Activated naive CD8-positive, alpha-beta T cell treated with anti-CD3 and anti-CD28 coated beads, Interleukin-2, amount 50 U/mL, for 24 hours (primary cell): ENCODE data around the gene TPPP2.
"Not testable (repeated sequence)": the region's sequence is repeated elsewhere in the genome, so short reads cannot be mapped to it uniquely, and the experiment has no call there.

Experiments
- ATAC-seq: fragments of 150-1000 bp; cut with Tn5 transposase; one replicate; pipeline ENCODE4 v1.10.0; 2021
- DNase-seq: peaks from one replicate; pipeline ENCODE4 v3.0.0; 2021
- H3K27ac Mint-ChIP-seq: one replicate; pipeline ENCODE4 v1.8.0; 2021; ENCODE audit warnings: mild to moderate bottlenecking, mixed read lengths
- H3K27me3 Mint-ChIP-seq: one replicate; pipeline ENCODE4 v1.8.0; 2021; ENCODE audit warnings: mixed read lengths
- H3K36me3 Mint-ChIP-seq: one replicate; pipeline ENCODE4 v1.8.0; 2021; ENCODE audit warnings: low read depth, mixed read lengths
- H3K4me1 Mint-ChIP-seq: one replicate; pipeline ENCODE4 v1.8.0; 2021; ENCODE audit warnings: mixed read lengths
- H3K4me3 Mint-ChIP-seq: one replicate; pipeline ENCODE4 v1.8.0; 2021; ENCODE audit warnings: mild to moderate bottlenecking, moderate library complexity, mixed read lengths
- H3K9me3 Mint-ChIP-seq: one replicate; pipeline ENCODE4 v1.8.0; 2021; ENCODE audit warnings: mixed read lengths

TPPP2 gene

GRCh38 chr14:21029917-21030316, at the start of gene TPPP2:
Gene TPPP2, plus strand, starts transcription at chr14:21030217. Its CDS starts 365 bp downstream, at chr14:21030582.
- ATAC-seq (no peak), DNase-seq (no peak)
- no peaks in the 10 kb centered on the region for H3K27me3 Mint-ChIP-seq
- H3K36me3 Mint-ChIP-seq: no peaks in the 10 kb centered on the region
- H3K9me3 Mint-ChIP-seq: no peaks in the 10 kb centered on the region
- no peak within 1 kb of the TSS for H3K4me3 Mint-ChIP-seq
- no peaks in the 10 kb centered on the region for H3K4me1 Mint-ChIP-seq
- H3K27ac Mint-ChIP-seq: no peak within 1 kb of the TSS

GRCh38 chr14:20980906-20981305, 49.1 kb upstream of the TPPP2 start:
- H3K27ac Mint-ChIP-seq: no peak overlapping the region
- H3K27me3 Mint-ChIP-seq: peaks cover 12% of the 10 kb centered on the region
- no peak overlapping the region for H3K4me3 Mint-ChIP-seq
- no peaks in the 10 kb centered on the region for H3K9me3 Mint-ChIP-seq
- no peak for ATAC-seq
- peaks cover 1% of the 10 kb centered on the region for H3K4me1 Mint-ChIP-seq
- no peak for DNase-seq
- no peaks in the 10 kb centered on the region for H3K36me3 Mint-ChIP-seq

- no peaks in the 10 kb centered on the region for H3K36me3 Mint-ChIP-seq
- no peak overlapping the region for H3K27ac Mint-ChIP-seq
- H3K27me3 Mint-ChIP-seq: peaks cover 12% of the 10 kb centered on the region
- ATAC-seq (no peak), DNase-seq (no peak)
- H3K4me3 Mint-ChIP-seq: no peak overlapping the region
- H3K9me3 Mint-ChIP-seq: no peaks in the 10 kb centered on the region
- peaks cover 1% of the 10 kb centered on the region for H3K4me1 Mint-ChIP-seq
Measured at GRCh38 chr14:20982646-20983369, 47.2 kb upstream of the TPPP2 start.

GRCh38 chr14:20985650-20986049, 44.4 kb upstream of the TPPP2 start:
- H3K4me3 Mint-ChIP-seq, H3K36me3 Mint-ChIP-seq, H3K27me3 Mint-ChIP-seq, H3K27ac Mint-ChIP-seq, DNase-seq, H3K9me3 Mint-ChIP-seq, ATAC-seq: not testable (repeated sequence)
- H3K4me1 Mint-ChIP-seq: peaks cover 11% of the 10 kb centered on the region

GRCh38 chr14:20986811-20987210, 43.2 kb upstream of the TPPP2 start:
- no peak overlapping the region for H3K27ac Mint-ChIP-seq
- DNase-seq: no peak
- no peak overlapping the region for H3K4me3 Mint-ChIP-seq
- H3K9me3 Mint-ChIP-seq: no peaks in the 10 kb centered on the region
- peaks cover 9% of the 10 kb centered on the region for H3K36me3 Mint-ChIP-seq
- no peak for ATAC-seq
- H3K4me1 Mint-ChIP-seq: peaks cover 19% of the 10 kb centered on the region
- H3K27me3 Mint-ChIP-seq: peaks cover 2% of the 10 kb centered on the region

GRCh38 chr14:20988717-20989470, 41.1 kb upstream of the TPPP2 start:
- H3K4me1 Mint-ChIP-seq: peaks cover 22% of the 10 kb centered on the region
- no peak for DNase-seq
- no peaks in the 10 kb centered on the region for H3K9me3 Mint-ChIP-seq
- no peak for ATAC-seq
- H3K27ac Mint-ChIP-seq: no peak overlapping the region
- H3K27me3 Mint-ChIP-seq: no peaks in the 10 kb centered on the region
- H3K4me3 Mint-ChIP-seq: peak overlapping the region; percentile 93
- H3K36me3 Mint-ChIP-seq: peaks cover 25% of the 10 kb centered on the region

- DNase-seq (no peak), ATAC-seq (no peak)
- peak overlapping the region; percentile 93 for H3K4me3 Mint-ChIP-seq
- H3K4me1 Mint-ChIP-seq: peaks cover 22% of the 10 kb centered on the region
- no peaks in the 10 kb centered on the region for H3K27me3 Mint-ChIP-seq
- H3K9me3 Mint-ChIP-seq: no peaks in the 10 kb centered on the region
- peaks cover 28% of the 10 kb centered on the region for H3K36me3 Mint-ChIP-seq
- H3K27ac Mint-ChIP-seq: peak overlapping the region; percentile 92
Measured at GRCh38 chr14:20989471-20989786, 40.6 kb upstream of the TPPP2 start.

- Mint-ChIP-seq H3K4me1 (peaks cover 22% of the 10 kb centered on the region), H3K27me3 (no peaks in the 10 kb centered on the region), H3K9me3 (no peaks in the 10 kb centered on the region), H3K27ac (peak within 1 kb of the TSS; percentile 92), H3K36me3 (peaks cover 34% of the 10 kb centered on the region), H3K4me3 (peak within 1 kb of the TSS; percentile 93)
- peak; percentile 86 for DNase-seq
- ATAC-seq: peak; percentile 98
Measured at GRCh38 chr14:20989787-20990600, 40.0 kb upstream of the TPPP2 start, which contains the start of gene METTL17. Gene METTL17, plus strand, starts transcription at chr14:20989980. Its CDS starts 23 bp downstream, at chr14:20990003.

- Mint-ChIP-seq H3K9me3 (no peaks in the 10 kb centered on the region), H3K4me3 (no peak overlapping the region), H3K36me3 (peaks cover 45% of the 10 kb centered on the region), H3K4me1 (peaks cover 7% of the 10 kb centered on the region), H3K27me3 (no peaks in the 10 kb centered on the region), H3K27ac (no peak overlapping the region)
- no peak for ATAC-seq
- DNase-seq: no peak
Measured at GRCh38 chr14:20996521-20996920, 33.5 kb upstream of the TPPP2 start.

- peaks cover 40% of the 10 kb centered on the region for H3K36me3 Mint-ChIP-seq
- no peaks in the 10 kb centered on the region for H3K9me3 Mint-ChIP-seq
- DNase-seq: no peak
- peaks cover under 1% of the 10 kb centered on the region for H3K4me1 Mint-ChIP-seq
- no peak overlapping the region for H3K27ac Mint-ChIP-seq
- no peak overlapping the region for H3K4me3 Mint-ChIP-seq
- H3K27me3 Mint-ChIP-seq: no peaks in the 10 kb centered on the region
- no peak for ATAC-seq
Measured at GRCh38 chr14:20997115-20997514, 32.9 kb upstream of the TPPP2 start.

- H3K27ac Mint-ChIP-seq: no peak overlapping the region
- H3K4me1 Mint-ChIP-seq: no peaks in the 10 kb centered on the region
- H3K4me3 Mint-ChIP-seq: no peak overlapping the region
- H3K9me3 Mint-ChIP-seq: no peaks in the 10 kb centered on the region
- H3K27me3 Mint-ChIP-seq: no peaks in the 10 kb centered on the region
- DNase-seq (no peak), ATAC-seq (no peak)
- peaks cover 37% of the 10 kb centered on the region for H3K36me3 Mint-ChIP-seq
Measured at GRCh38 chr14:20997564-20997963, 32.5 kb upstream of the TPPP2 start.

GRCh38 chr14:20998139-20998538, 31.9 kb upstream of the TPPP2 start:
- H3K9me3 Mint-ChIP-seq: no peaks in the 10 kb centered on the region
- no peaks in the 10 kb centered on the region for H3K4me1 Mint-ChIP-seq
- H3K27me3 Mint-ChIP-seq: no peaks in the 10 kb centered on the region
- H3K27ac Mint-ChIP-seq: no peak overlapping the region
- ATAC-seq: no peak
- peaks cover 33% of the 10 kb centered on the region for H3K36me3 Mint-ChIP-seq
- no peak overlapping the region for H3K4me3 Mint-ChIP-seq
- DNase-seq: no peak

GRCh38 chr14:20998674-20999366, 31.2 kb upstream of the TPPP2 start, which contains the start of gene SLC39A2:
Gene SLC39A2, plus strand, starts transcription at chr14:20999293. Its CDS starts 154 bp downstream, at chr14:20999447.
- Mint-ChIP-seq H3K27ac (no peak within 1 kb of the TSS), H3K9me3 (no peaks in the 10 kb centered on the region), H3K36me3 (peaks cover 28% of the 10 kb centered on the region), H3K4me3 (no peak within 1 kb of the TSS), H3K4me1 (no peaks in the 10 kb centered on the region), H3K27me3 (no peaks in the 10 kb centered on the region)
- no peak for ATAC-seq
- DNase-seq: no peak

GRCh38 chr14:20999591-20999990, 30.4 kb upstream of the TPPP2 start:
- Mint-ChIP-seq H3K4me3 (no peak overlapping the region), H3K36me3 (peaks cover 22% of the 10 kb centered on the region), H3K9me3 (no peaks in the 10 kb centered on the region), H3K4me1 (no peaks in the 10 kb centered on the region), H3K27ac (no peak overlapping the region), H3K27me3 (no peaks in the 10 kb centered on the region)
- DNase-seq (no peak), ATAC-seq (no peak)
